ENCODE data around the gene NHLRC4.
A peak's percentile ranks its signal among the peaks of the same experiment; 100 is the strongest.
"Not testable (repeated sequence)": the region's sequence is repeated elsewhere in the genome, so short reads cannot be mapped to it uniquely, and the experiment has no call there.

The NHLRC4 gene

GRCh38 chr16:586047-586644 is 19.3 kb downstream of the NHLRC4 start:
- DNase-seq = no peak

GRCh38 chr16:586645-587590 is 20.1 kb downstream of the NHLRC4 start:
- DNase-seq = no peak

- no peak for DNase-seq
These were observed 21.8 kb downstream of the NHLRC4 start for GRCh38 chr16:588639-588888.

GRCh38 chr16:588889-589657 is 22.3 kb downstream of the NHLRC4 start:
- peak; percentile 93 to 96 for DNase-seq

- DNase-seq = peak; percentile 97 to 98
These were observed 22.9 kb downstream of the NHLRC4 start, which contains the start of gene RAB40C for GRCh38 chr16:589658-590187. TSS of gene RAB40C (plus strand) at chr16:590066. CDS start at chr16:590292, 226 bp downstream.

- no peak for DNase-seq
These were observed 23.5 kb downstream of the NHLRC4 start for GRCh38 chr16:590188-590814.

- no peak for DNase-seq
These were observed 24.0 kb downstream of the NHLRC4 start for GRCh38 chr16:590815-591200.

- DNase-seq = no peak
These were observed 24.4 kb downstream of the NHLRC4 start for GRCh38 chr16:591231-591630.

- no peak for DNase-seq
These were observed 25.2 kb downstream of the NHLRC4 start for GRCh38 chr16:591892-592517.

GRCh38 chr16:592518-593306 is 25.9 kb downstream of the NHLRC4 start:
- no peak for DNase-seq

- DNase-seq = no peak
These were observed 26.6 kb downstream of the NHLRC4 start for GRCh38 chr16:593406-593805.

- DNase-seq = no peak
These were observed 27.0 kb downstream of the NHLRC4 start for GRCh38 chr16:593807-594206.

- DNase-seq = no peak
These were observed 28.3 kb downstream of the NHLRC4 start for GRCh38 chr16:595094-595528.

- no peak for DNase-seq
These were observed 29.3 kb downstream of the NHLRC4 start for GRCh38 chr16:595942-596735.

GRCh38 chr16:596736-597060 is 29.9 kb downstream of the NHLRC4 start:
- DNase-seq = no peak

- DNase-seq = not testable (repeated sequence)
These were observed 30.9 kb downstream of the NHLRC4 start for GRCh38 chr16:597655-598054.

- DNase-seq = no peak
These were observed 32.3 kb downstream of the NHLRC4 start for GRCh38 chr16:598823-599739.

- DNase-seq = no peak
These were observed 34.0 kb downstream of the NHLRC4 start for GRCh38 chr16:600781-601180.

- DNase-seq = no peak
These were observed 37.1 kb downstream of the NHLRC4 start for GRCh38 chr16:603933-604332.
